Measurements from ENCODE around the gene ST14.

GRCh38 chr11:130247319-130247718, 87.7 kb downstream of the ST14 start:
- TF ChIP-seq, protein P1, sequence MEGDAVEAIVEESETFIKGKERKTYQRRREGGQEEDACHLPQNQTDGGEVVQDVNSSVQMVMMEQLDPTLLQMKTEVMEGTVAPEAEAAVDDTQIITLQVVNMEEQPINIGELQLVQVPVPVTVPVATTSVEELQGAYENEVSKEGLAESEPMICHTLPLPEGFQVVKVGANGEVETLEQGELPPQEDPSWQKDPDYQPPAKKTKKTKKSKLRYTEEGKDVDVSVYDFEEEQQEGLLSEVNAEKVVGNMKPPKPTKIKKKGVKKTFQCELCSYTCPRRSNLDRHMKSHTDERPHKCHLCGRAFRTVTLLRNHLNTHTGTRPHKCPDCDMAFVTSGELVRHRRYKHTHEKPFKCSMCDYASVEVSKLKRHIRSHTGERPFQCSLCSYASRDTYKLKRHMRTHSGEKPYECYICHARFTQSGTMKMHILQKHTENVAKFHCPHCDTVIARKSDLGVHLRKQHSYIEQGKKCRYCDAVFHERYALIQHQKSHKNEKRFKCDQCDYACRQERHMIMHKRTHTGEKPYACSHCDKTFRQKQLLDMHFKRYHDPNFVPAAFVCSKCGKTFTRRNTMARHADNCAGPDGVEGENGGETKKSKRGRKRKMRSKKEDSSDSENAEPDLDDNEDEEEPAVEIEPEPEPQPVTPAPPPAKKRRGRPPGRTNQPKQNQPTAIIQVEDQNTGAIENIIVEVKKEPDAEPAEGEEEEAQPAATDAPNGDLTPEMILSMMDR (IDR thresholded peaks at IDR 0.05): no peak
- TF ChIP-seq POLR2AphosphoS5 (IDR thresholded peaks at IDR 0.05; ENCODE audit: low read depth, low read length) (no peak), EZH2phosphoT487 (IDR thresholded peaks at IDR 0.05; ENCODE audit: borderline replicate concordance, low read depth) (no peak), GABPA (IDR thresholded peaks at IDR 0.05; ENCODE audit: low read depth) (no peak), RAD21 (IDR thresholded peaks at IDR 0.05; ENCODE audit: low read length) (no peak), GATA2 (CRISPR knock-in tag; IDR thresholded peaks at IDR 0.05) (no peak), FOXM1 (IDR thresholded peaks at IDR 0.05; ENCODE audit: low read depth) (no peak), USF2 (IDR thresholded peaks at IDR 0.05; ENCODE audit: borderline replicate concordance, low read depth, low read length) (no peak), EP300 (IDR thresholded peaks at IDR 0.05; ENCODE audit: borderline replicate concordance in 1 of 2, low read depth in 1 of 2, low read length in 1 of 2) (no peak), YY1 (IDR thresholded peaks at IDR 0.05; ENCODE audit: low read depth) (no peak), SIN3A (IDR thresholded peaks at IDR 0.05; ENCODE audit: borderline replicate concordance, low read depth, low read length) (no peak), MXI1 (IDR thresholded peaks at IDR 0.05; ENCODE audit: low read depth, low read length) (no peak), FOXJ3 (CRISPR knock-in tag; IDR thresholded peaks at IDR 0.05) (no peak)
- TF ChIP-seq, protein P2, sequence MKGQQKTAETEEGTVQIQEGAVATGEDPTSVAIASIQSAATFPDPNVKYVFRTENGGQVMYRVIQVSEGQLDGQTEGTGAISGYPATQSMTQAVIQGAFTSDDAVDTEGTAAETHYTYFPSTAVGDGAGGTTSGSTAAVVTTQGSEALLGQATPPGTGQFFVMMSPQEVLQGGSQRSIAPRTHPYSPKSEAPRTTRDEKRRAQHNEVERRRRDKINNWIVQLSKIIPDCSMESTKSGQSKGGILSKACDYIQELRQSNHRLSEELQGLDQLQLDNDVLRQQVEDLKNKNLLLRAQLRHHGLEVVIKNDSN (IDR thresholded peaks at IDR 0.05; ENCODE audit: borderline replicate concordance, low read depth): no peak

Data from SK-N-SH (cell line).